OCI-LY1 (cell line): ENCODE results near the gene PRKG1.

ENCODE experiments used
- H2AFZ ChIP-seq: fragments of 200-600 bp; sonication (generic), shearing (Covaris generic); 2 replicates; pipeline ENCODE4 v1.6.0; 2014; ENCODE audit warnings: antibody characterized with exemption, mild to moderate bottlenecking, low read length
- H3F3A ChIP-seq: fragments of 200-600 bp; sonication (generic), shearing (Covaris generic); 2 replicates; pipeline ENCODE4 v1.6.0; 2014; ENCODE audit warnings: mild to moderate bottlenecking, antibody characterized with exemption, low read length, moderate library complexity; ENCODE audit not compliant: insufficient read depth
- H3K27ac ChIP-seq: fragments of 200-600 bp; sonication (generic); 2 replicates; pipeline ENCODE4 v1.5.1; 2014; ENCODE audit warnings: low read length, mixed run types, mild to moderate bottlenecking, low read depth; ENCODE audit not compliant: poor library complexity, severe bottlenecking
- H3K27me3 ChIP-seq: fragments of 200-600 bp; sonication (generic); 2 replicates; pipeline ENCODE4 v1.6.0; 2014; ENCODE audit warnings: antibody characterized with exemption, mild to moderate bottlenecking, low read length, moderate library complexity; ENCODE audit not compliant: insufficient read depth
- H3K36me3 ChIP-seq: fragments of 200-600 bp; sonication (generic); 2 replicates; pipeline ENCODE4 v1.6.1; 2014; ENCODE audit warnings: mild to moderate bottlenecking, antibody characterized with exemption, low read length, moderate library complexity, mixed read lengths; ENCODE audit not compliant: insufficient read depth
- H3K4me1 ChIP-seq: fragments of 200-600 bp; sonication (generic); 2 replicates; pipeline ENCODE4 v1.5.1; 2014; ENCODE audit warnings: mild to moderate bottlenecking, low read length, moderate library complexity; ENCODE audit not compliant: insufficient read depth, severe bottlenecking
- H3K4me2 ChIP-seq: fragments of 200-600 bp; sonication (generic), shearing (Covaris generic); 2 replicates; pipeline ENCODE4 v1.6.1; 2014; ENCODE audit warnings: low read length
- H3K4me3 ChIP-seq: fragments of 200-600 bp; sonication (generic); 2 replicates; pipeline ENCODE4 v1.5.1; 2014; ENCODE audit warnings: low read length, low read depth, mild to moderate bottlenecking, mixed read lengths; ENCODE audit not compliant: poor library complexity, severe bottlenecking
- H3K79me2 ChIP-seq: fragments of 200-600 bp; shearing (Covaris generic); 2 replicates; pipeline ENCODE4 v1.6.1; 2016; ENCODE audit warnings: mixed run types, low read length, mixed read lengths; ENCODE audit not compliant: insufficient read depth
- H3K9ac ChIP-seq: fragments of 200-600 bp; sonication (generic), shearing (Covaris generic); 2 replicates; pipeline ENCODE4 v1.6.1; 2014; ENCODE audit warnings: mild to moderate bottlenecking, low read length, mixed read lengths
- H3K9me2 ChIP-seq: fragments of 200-600 bp; sonication (generic), shearing (Covaris generic); 2 replicates; pipeline ENCODE4 v1.6.1; 2014; ENCODE audit warnings: low read depth, mild to moderate bottlenecking, low read length, mixed read lengths
- H3K9me3 ChIP-seq: fragments of 200-600 bp; shearing (Covaris generic); 2 replicates; pipeline ENCODE4 v1.6.1; 2014; ENCODE audit warnings: low read length, mixed read lengths
- H4K20me1 ChIP-seq: fragments of 200-600 bp; sonication (generic), shearing (Covaris generic); 2 replicates; pipeline ENCODE4 v1.6.0; 2016; ENCODE audit warnings: mild to moderate bottlenecking, low read length; ENCODE audit not compliant: insufficient read depth
- CTCF ChIP-seq: fragments of 200-600 bp; sonication (generic), shearing (Covaris generic); IDR thresholded peaks from 2 replicates; pipeline ENCODE4 v1.5.1; 2017; ENCODE audit warnings: mild to moderate bottlenecking, antibody characterized with exemption, low read length, moderate library complexity, mixed read lengths
- EZH2 ChIP-seq: fragments of 200-600 bp; sonication (generic), shearing (Covaris generic); IDR thresholded peaks from 2 replicates; pipeline ENCODE4 v1.8.0; 2017; ENCODE audit warnings: borderline replicate concordance, mixed run types, mild to moderate bottlenecking, antibody characterized with exemption, low read length, moderate library complexity, mixed read lengths

Gene PRKG1

GRCh38 chr10:52346394-52347326 lies 1272.4 kb downstream of the PRKG1 start:
- TF ChIP-seq CTCF (no peak), EZH2 (no peak)
- Histone ChIP-seq H3F3A (no peaks in the 10 kb centered on the region), H3K4me3 (no peak overlapping the region), H3K4me1 (no peaks in the 10 kb centered on the region), H3K27me3 (no peaks in the 10 kb centered on the region), H3K79me2 (no peaks in the 10 kb centered on the region), H3K9me3 (no peaks in the 10 kb centered on the region), H3K9ac (no peak overlapping the region), H3K36me3 (no peaks in the 10 kb centered on the region), H4K20me1 (no peaks in the 10 kb centered on the region), H2AFZ (no peak overlapping the region), H3K9me2 (no peaks in the 10 kb centered on the region), H3K4me2 (no peak overlapping the region), H3K27ac (no peak overlapping the region)

GRCh38 chr10:52347327-52347667 lies 1273.0 kb downstream of the PRKG1 start:
- Histone ChIP-seq H3K9ac (no peak overlapping the region), H3K4me2 (no peak overlapping the region), H2AFZ (no peak overlapping the region), H3K4me1 (no peaks in the 10 kb centered on the region), H3K9me2 (no peaks in the 10 kb centered on the region), H3F3A (no peaks in the 10 kb centered on the region), H3K27ac (no peak overlapping the region), H3K4me3 (no peak overlapping the region), H3K27me3 (no peaks in the 10 kb centered on the region), H3K79me2 (no peaks in the 10 kb centered on the region), H3K9me3 (no peaks in the 10 kb centered on the region), H3K36me3 (no peaks in the 10 kb centered on the region), H4K20me1 (no peaks in the 10 kb centered on the region)
- TF ChIP-seq EZH2: no peak
- TF ChIP-seq CTCF: no peak
